ENCODE results near the gene PPIC.

GRCh38 chr5:123075521-123076163, 39.1 kb upstream of the PPIC start:
- TF ChIP-seq MAX (IDR thresholded peaks at IDR 0.05; ENCODE audit: insufficient read depth, insufficient read length) (no peak), EZH2 (IDR thresholded peaks at IDR 0.05; ENCODE audit: borderline replicate concordance, low read depth, low read length, severe bottlenecking) (no peak), POLR2A (IDR thresholded peaks at IDR 0.05; ENCODE audit: low read depth, low read length) (no peak)
- TF ChIP-seq, protein P1, sequence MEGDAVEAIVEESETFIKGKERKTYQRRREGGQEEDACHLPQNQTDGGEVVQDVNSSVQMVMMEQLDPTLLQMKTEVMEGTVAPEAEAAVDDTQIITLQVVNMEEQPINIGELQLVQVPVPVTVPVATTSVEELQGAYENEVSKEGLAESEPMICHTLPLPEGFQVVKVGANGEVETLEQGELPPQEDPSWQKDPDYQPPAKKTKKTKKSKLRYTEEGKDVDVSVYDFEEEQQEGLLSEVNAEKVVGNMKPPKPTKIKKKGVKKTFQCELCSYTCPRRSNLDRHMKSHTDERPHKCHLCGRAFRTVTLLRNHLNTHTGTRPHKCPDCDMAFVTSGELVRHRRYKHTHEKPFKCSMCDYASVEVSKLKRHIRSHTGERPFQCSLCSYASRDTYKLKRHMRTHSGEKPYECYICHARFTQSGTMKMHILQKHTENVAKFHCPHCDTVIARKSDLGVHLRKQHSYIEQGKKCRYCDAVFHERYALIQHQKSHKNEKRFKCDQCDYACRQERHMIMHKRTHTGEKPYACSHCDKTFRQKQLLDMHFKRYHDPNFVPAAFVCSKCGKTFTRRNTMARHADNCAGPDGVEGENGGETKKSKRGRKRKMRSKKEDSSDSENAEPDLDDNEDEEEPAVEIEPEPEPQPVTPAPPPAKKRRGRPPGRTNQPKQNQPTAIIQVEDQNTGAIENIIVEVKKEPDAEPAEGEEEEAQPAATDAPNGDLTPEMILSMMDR (IDR thresholded peaks at IDR 0.05; ENCODE audit: extremely low read depth in 1 of 2, insufficient read depth in 1 of 2, low read depth in 1 of 2, low read length in 2 of 2): no peak

All from endothelial cell of umbilical vein (primary cell).